AG09319 (cell line): Measurements from ENCODE around the gene XYLT1.

Experiments
- DNase-seq: peaks from one replicate; pipeline ENCODE4 v3.0.0-alpha.2; 2010; ENCODE audit warnings: low read depth; ENCODE audit errors: extremely low read depth
- TF ChIP-seq, protein P1 (sequence below): IDR thresholded peaks from 2 replicates; pipeline ENCODE4 v1.5.1; 2011; ENCODE audit warnings: low read depth, mild to moderate bottlenecking, inconsistent platforms, low read length, moderate library complexity

Gene XYLT1

DNA sequence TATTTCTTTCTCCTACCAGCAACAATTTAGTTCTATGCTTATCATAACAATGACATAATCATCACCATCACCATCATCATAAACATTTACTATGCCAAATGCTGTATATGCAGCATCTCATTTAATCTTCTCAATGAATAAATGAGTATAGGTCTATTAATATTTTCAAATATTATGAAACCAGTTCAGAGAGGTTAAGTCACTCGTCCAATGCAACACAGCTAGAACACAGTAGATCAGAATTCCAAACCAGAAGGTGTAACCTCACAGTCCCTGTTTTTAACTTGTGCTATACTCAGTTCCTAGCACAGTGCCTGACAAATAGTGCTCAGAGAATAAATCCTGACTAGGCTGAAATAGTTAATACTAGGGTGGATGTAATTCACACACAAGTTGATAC, 314.8 kb downstream of the XYLT1 start:
- DNase-seq: no peak

DNA sequence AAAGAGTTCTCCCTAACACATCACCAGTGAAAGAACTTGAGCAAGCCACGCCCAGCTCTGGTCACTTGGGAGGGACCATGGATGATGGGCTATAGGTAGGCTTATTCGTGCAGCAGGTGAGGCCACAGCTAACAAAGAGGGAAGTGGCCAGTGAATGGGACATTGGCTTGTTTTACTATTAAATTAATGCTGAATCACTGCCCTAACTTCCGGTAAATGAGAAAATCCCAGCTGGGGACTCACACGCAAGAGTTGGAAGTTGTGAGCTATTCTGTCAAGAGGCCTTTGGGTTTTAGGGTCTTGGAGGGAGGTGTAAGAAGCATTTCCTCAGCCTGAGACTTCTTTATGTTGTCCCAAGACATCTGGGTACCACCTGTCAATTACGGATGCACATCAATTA, 315.3 kb downstream of the XYLT1 start:
- no peak for DNase-seq
- TF ChIP-seq, protein P1, sequence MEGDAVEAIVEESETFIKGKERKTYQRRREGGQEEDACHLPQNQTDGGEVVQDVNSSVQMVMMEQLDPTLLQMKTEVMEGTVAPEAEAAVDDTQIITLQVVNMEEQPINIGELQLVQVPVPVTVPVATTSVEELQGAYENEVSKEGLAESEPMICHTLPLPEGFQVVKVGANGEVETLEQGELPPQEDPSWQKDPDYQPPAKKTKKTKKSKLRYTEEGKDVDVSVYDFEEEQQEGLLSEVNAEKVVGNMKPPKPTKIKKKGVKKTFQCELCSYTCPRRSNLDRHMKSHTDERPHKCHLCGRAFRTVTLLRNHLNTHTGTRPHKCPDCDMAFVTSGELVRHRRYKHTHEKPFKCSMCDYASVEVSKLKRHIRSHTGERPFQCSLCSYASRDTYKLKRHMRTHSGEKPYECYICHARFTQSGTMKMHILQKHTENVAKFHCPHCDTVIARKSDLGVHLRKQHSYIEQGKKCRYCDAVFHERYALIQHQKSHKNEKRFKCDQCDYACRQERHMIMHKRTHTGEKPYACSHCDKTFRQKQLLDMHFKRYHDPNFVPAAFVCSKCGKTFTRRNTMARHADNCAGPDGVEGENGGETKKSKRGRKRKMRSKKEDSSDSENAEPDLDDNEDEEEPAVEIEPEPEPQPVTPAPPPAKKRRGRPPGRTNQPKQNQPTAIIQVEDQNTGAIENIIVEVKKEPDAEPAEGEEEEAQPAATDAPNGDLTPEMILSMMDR: no peak

More for the DNA sequence above, 314.8 kb downstream of the XYLT1 start:
- TF ChIP-seq, protein P1: no peak

DNA sequence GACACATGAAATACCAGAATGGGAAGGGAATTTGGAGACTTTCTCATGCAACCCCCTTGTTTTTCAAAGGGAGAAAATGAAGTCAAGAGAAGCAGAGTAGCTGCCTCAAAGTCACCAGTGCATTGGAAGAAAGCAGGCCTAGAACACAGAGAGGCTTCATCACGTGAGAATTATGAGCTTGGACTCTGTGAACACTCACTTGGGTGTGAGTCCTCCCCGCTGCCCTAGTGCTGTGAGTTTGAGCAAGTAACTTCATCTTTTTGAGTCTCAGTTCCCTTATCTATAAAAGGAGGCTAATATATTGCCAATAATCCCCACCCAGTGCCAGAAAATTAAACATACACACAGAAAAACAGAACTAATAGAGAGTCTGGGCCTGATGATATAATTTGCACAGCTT, 315.8 kb downstream of the XYLT1 start:
- TF ChIP-seq, protein P1: no peak
- no peak for DNase-seq

DNA sequence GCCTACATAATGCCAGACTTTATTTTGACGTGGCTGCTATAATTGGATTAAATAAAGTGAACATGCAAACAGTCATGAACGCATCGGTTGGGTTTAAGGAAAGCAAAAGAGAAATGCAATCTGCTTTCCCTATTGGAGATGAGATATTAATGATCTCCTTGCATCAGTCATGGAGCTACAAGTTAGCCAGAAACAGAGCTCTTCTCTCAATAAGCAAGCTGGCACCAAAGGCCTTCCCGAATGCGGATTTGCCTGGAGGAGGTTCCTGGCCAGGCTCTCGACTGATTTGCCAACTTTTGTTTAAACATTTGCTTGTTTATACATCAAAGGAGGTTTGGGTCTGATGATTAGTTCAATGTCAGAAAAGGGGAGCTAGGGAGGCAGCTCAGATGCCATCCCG, 318.4 kb downstream of the XYLT1 start:
- TF ChIP-seq, protein P1: no peak
- no peak for DNase-seq

DNA sequence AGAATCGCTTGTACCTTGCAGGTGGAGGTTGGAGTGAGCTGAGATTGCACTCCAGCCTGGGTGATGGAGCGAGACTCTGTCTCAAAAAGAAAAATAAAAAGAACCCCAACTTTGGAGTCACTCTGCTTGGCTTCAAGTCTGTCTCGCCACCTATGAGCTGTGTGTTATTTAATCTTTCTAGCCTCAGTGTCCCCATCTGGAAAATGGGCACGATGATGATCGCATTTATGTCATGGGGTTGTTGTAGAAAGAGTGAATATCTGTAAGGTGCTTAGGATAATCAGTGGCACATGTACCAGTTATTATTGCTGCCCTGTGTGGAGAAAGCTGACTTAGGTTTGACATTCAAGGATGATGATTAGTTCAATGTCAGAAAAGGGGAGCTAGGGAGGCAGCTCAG, 319.4 kb downstream of the XYLT1 start:
- TF ChIP-seq, protein P1: no peak
- DNase-seq: no peak

DNA sequence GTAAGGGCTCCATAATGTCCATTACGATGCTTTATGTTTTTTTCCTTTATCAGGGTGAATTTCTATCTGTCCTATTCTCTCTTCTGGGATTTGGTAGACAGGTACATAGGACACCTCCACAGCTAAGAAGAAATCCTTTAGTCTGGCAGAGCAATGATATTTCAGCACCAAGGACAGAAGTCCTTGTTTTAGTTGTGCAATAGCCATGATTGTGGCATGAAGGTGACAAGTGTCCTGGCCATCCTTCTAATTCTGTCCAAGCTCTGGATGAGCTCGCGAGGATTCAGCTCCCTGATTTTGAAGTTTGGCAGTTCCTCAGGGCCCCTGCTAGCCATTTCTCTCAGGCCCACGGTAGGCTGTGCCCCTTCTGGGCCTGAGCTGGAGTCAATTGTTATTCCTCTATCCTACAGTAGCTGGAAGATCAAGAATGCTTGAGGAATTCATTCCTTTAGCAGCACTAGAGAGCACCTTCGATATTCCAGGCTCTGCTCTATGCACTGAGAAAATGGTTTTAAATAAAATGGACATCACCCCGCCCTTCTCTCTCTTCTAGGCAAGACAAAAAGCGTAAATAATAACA, 320.8 kb downstream of the XYLT1 start:
- DNase-seq: no peak
- TF ChIP-seq, protein P1: no peak

DNA sequence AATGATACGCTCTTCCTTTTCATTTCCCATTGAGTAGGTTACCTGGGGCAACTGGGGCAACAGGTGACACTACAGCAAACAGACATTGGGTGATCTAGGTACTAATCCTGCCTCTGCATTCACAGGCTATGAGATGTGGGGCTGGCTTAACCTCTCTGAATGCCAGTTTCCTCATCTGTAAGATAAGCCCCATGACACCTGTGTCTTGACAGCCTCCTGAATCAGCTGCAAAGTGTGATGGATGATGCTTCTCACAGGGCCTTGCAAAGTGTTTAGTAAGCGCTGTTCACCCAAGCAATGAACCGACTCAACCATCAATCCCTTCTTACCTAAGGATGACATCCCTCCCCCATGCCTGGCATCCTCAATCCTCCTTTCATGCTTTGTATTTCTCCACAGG, 322.8 kb downstream of the XYLT1 start:
- DNase-seq: no peak
- TF ChIP-seq, protein P1: no peak
